ENCODE results near the gene TEX44.
A peak's percentile ranks its signal among the peaks of the same experiment; 100 is the strongest.

TEX44 gene

DNA sequence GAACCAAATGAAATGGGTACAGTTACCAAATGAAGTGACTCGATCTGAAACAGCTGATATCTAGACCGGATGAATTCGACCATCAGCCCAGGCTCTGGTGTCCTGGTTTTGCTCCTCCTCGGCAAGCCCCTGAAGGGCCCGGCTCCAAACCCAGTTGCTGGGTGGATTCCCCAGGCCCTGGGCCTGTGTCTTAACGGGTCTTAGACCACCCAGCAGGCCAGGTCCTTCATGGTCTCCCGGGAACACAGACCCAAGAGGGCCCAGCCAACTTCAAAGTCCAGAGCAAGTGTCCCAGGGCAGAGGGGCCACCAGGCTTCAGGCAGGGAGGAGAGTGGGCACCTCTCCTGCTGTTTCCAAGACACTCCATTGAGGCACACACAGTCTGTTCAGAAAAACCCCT, 35.7 kb upstream of the TEX44 start:
- H3K27me3 ChIP-seq (ENCODE audit: insufficient read depth, low read length, poor library complexity, severe bottlenecking): no peaks in the 10 kb centered on the region
- peak overlapping the region; percentile 65 for H3K9ac ChIP-seq (ENCODE audit: low read depth, low read length, poor library complexity, severe bottlenecking)
- no peaks in the 10 kb centered on the region for H3K36me3 ChIP-seq (ENCODE audit: insufficient read depth, low read length)
- H4K20me1 ChIP-seq (ENCODE audit: insufficient read depth, low read length, poor library complexity, severe bottlenecking): no peaks in the 10 kb centered on the region
- H3K79me2 ChIP-seq (ENCODE audit: insufficient read depth, low read length): peaks cover 50% of the 10 kb centered on the region
- H3K4me3 ChIP-seq (ENCODE audit: low read length, poor library complexity, severe bottlenecking): peak overlapping the region; percentile 77
- no peak overlapping the region for H2AFZ ChIP-seq (ENCODE audit: low read length)
- peak overlapping the region; percentile 96 for H3K4me2 ChIP-seq (ENCODE audit: low read depth, low read length, poor library complexity, severe bottlenecking)
- peaks cover 13% of the 10 kb centered on the region for H3K9me3 ChIP-seq (ENCODE audit: insufficient read depth, low read depth, low read length)
- TF ChIP-seq, protein P1, sequence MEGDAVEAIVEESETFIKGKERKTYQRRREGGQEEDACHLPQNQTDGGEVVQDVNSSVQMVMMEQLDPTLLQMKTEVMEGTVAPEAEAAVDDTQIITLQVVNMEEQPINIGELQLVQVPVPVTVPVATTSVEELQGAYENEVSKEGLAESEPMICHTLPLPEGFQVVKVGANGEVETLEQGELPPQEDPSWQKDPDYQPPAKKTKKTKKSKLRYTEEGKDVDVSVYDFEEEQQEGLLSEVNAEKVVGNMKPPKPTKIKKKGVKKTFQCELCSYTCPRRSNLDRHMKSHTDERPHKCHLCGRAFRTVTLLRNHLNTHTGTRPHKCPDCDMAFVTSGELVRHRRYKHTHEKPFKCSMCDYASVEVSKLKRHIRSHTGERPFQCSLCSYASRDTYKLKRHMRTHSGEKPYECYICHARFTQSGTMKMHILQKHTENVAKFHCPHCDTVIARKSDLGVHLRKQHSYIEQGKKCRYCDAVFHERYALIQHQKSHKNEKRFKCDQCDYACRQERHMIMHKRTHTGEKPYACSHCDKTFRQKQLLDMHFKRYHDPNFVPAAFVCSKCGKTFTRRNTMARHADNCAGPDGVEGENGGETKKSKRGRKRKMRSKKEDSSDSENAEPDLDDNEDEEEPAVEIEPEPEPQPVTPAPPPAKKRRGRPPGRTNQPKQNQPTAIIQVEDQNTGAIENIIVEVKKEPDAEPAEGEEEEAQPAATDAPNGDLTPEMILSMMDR (conservative IDR thresholded peaks at IDR 0.05; ENCODE audit: low read length): no peak
- no peak for TF ChIP-seq EZH2phosphoT487 (IDR thresholded peaks at IDR 0.05; ENCODE audit: borderline replicate concordance)
- H3F3A ChIP-seq (ENCODE audit: low read depth): no peaks in the 10 kb centered on the region
- peaks cover 32% of the 10 kb centered on the region for H3K4me1 ChIP-seq (ENCODE audit: insufficient read depth, low read length, poor library complexity, severe bottlenecking)
- H3K9me2 ChIP-seq (replicated peaks; ENCODE audit: low read depth, low read length): no peaks in the 10 kb centered on the region

DNA sequence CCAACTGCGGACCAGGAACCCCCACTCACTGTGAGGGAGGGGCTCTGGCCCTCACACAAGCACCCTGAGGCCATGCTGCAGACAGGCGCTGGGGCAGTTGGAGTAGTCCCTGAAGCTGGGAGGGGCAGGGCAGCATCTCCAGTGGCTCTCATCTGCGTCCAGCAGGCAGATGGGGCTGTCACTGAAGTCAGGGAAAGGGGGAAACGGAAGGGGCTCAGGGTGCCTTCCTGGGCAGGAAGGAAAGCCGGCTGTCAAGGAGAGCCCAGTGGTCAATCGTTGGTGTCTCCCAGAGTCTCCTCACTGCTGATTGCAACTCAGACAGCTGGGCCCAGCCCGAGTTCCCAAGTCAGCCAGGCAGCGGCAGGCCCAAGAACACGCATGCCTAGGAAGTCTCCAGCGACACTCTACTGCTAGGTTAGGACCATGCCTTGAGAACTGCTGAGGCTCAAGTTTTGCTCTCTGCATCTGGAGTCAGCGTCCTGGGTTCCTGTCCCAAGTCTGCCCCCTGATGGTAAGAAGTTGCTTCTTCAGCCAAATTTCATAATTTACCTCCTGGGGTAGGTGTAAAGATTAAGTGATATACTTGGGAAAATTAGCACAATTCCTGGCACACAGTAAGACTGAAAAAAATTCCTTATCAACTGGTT, 35.0 kb upstream of the TEX44 start:
- no peaks in the 10 kb centered on the region for H3F3A ChIP-seq (ENCODE audit: low read depth)

DNA sequence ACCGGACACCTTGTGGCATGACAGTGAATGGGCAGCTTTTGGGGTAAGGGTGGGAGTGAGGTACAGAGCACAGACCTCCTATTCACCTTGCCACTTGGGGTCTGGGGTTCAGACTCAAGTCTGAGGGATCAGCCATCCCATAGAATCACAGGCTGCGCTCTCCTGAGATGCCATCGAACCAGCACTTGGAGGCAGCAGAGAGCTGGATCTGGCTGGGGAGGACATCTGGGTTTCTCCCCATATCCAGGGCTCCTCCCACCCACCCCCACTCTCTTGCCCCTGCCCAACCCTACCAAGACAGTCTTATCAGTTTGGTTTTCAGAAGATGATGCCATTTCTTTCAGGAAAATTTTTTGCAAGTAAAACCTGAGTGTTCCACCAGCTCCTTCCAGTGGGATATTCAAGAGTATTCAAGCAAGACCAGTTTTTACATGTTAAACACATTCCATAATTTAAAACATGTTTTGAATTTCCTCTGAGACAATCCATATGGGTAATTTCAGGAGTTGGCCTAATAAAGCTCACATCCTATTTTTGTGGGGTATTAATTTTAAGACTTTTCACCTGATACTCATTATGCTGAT, 29.2 kb upstream of the TEX44 start:
- H3K9me2 ChIP-seq (replicated peaks; ENCODE audit: low read depth, low read length): no peaks in the 10 kb centered on the region
- no peaks in the 10 kb centered on the region for H4K20me1 ChIP-seq (ENCODE audit: insufficient read depth, low read length, poor library complexity, severe bottlenecking)
- no peaks in the 10 kb centered on the region for H3F3A ChIP-seq (ENCODE audit: low read depth)
- peaks cover 5% of the 10 kb centered on the region for H3K4me1 ChIP-seq (ENCODE audit: insufficient read depth, low read length, poor library complexity, severe bottlenecking)
- H2AFZ ChIP-seq (ENCODE audit: low read length): no peak overlapping the region
- TF ChIP-seq, protein P1 (conservative IDR thresholded peaks at IDR 0.05; ENCODE audit: low read length): peak; percentile 65
- TF ChIP-seq EZH2phosphoT487 (IDR thresholded peaks at IDR 0.05; ENCODE audit: borderline replicate concordance): no peak
- no peaks in the 10 kb centered on the region for H3K79me2 ChIP-seq (ENCODE audit: insufficient read depth, low read length)
- no peak overlapping the region for H3K9ac ChIP-seq (ENCODE audit: low read depth, low read length, poor library complexity, severe bottlenecking)
- H3K4me3 ChIP-seq (ENCODE audit: low read length, poor library complexity, severe bottlenecking): no peak overlapping the region
- no peaks in the 10 kb centered on the region for H3K9me3 ChIP-seq (ENCODE audit: insufficient read depth, low read depth, low read length)
- no peaks in the 10 kb centered on the region for H3K27me3 ChIP-seq (ENCODE audit: insufficient read depth, low read length, poor library complexity, severe bottlenecking)
- no peak overlapping the region for H3K4me2 ChIP-seq (ENCODE audit: low read depth, low read length, poor library complexity, severe bottlenecking)
- no peaks in the 10 kb centered on the region for H3K36me3 ChIP-seq (ENCODE audit: insufficient read depth, low read length)

More for the DNA sequence above, 35.0 kb upstream of the TEX44 start:
- Histone ChIP-seq H2AFZ (ENCODE audit: low read length) (no peak overlapping the region), H3K9ac (ENCODE audit: low read depth, low read length, poor library complexity, severe bottlenecking) (peak overlapping the region; percentile 65), H3K79me2 (ENCODE audit: insufficient read depth, low read length) (peaks cover 50% of the 10 kb centered on the region), H3K36me3 (ENCODE audit: insufficient read depth, low read length) (no peaks in the 10 kb centered on the region), H4K20me1 (ENCODE audit: insufficient read depth, low read length, poor library complexity, severe bottlenecking) (no peaks in the 10 kb centered on the region), H3K4me1 (ENCODE audit: insufficient read depth, low read length, poor library complexity, severe bottlenecking) (peaks cover 32% of the 10 kb centered on the region), H3K4me2 (ENCODE audit: low read depth, low read length, poor library complexity, severe bottlenecking) (peak overlapping the region; percentile 96), H3K9me3 (ENCODE audit: insufficient read depth, low read depth, low read length) (peaks cover 7% of the 10 kb centered on the region), H3K9me2 (replicated peaks; ENCODE audit: low read depth, low read length) (no peaks in the 10 kb centered on the region), H3K4me3 (ENCODE audit: low read length, poor library complexity, severe bottlenecking) (peak overlapping the region; percentile 77), H3K27me3 (ENCODE audit: insufficient read depth, low read length, poor library complexity, severe bottlenecking) (no peaks in the 10 kb centered on the region)
- TF ChIP-seq EZH2phosphoT487 (IDR thresholded peaks at IDR 0.05; ENCODE audit: borderline replicate concordance): no peak
- TF ChIP-seq, protein P1 (conservative IDR thresholded peaks at IDR 0.05; ENCODE audit: low read length): peak; percentile 91

Measured in Loucy (cell line).